Stimulated activated naive CD4-positive, alpha-beta T cell (primary cell): ENCODE data around the gene METTL24.

Experiments used
- DNase-seq, 6 experiments: peaks; one replicate each; lab custom pipeline; 2025; lab: John Stamatoyannopoulos, UW

METTL24 gene

GRCh38 chr6:110334423-110335180 lies 23.5 kb downstream of the METTL24 start:
- no peak for DNase-seq

GRCh38 chr6:110332281-110332680 lies 25.9 kb downstream of the METTL24 start:
- no peak for DNase-seq

GRCh38 chr6:110331816-110332215 lies 26.3 kb downstream of the METTL24 start:
- DNase-seq = no peak

- DNase-seq = no peak
Observed at GRCh38 chr6:110331390-110331789, 26.8 kb downstream of the METTL24 start.

GRCh38 chr6:110329714-110330436 lies 28.3 kb downstream of the METTL24 start:
- DNase-seq = no peak

GRCh38 chr6:110329348-110329713 lies 28.8 kb downstream of the METTL24 start:
- no peak for DNase-seq

- DNase-seq = no peak
Observed at GRCh38 chr6:110328259-110328658, 29.9 kb downstream of the METTL24 start.

GRCh38 chr6:110327391-110327790 lies 30.8 kb downstream of the METTL24 start:
- DNase-seq = no peak

- DNase-seq = no peak
Observed at GRCh38 chr6:110326609-110327008, 31.5 kb downstream of the METTL24 start.

- DNase-seq = no peak
Observed at GRCh38 chr6:110326057-110326456, 32.1 kb downstream of the METTL24 start.

- no peak for DNase-seq
Observed at GRCh38 chr6:110325197-110325596, 33.0 kb downstream of the METTL24 start.

- no peak for DNase-seq
Observed at GRCh38 chr6:110324548-110324947, 33.6 kb downstream of the METTL24 start.

GRCh38 chr6:110323258-110323657 lies 34.9 kb downstream of the METTL24 start:
- DNase-seq = no peak

- DNase-seq = no peak
Observed at GRCh38 chr6:110322874-110323242, 35.3 kb downstream of the METTL24 start.

- no peak for DNase-seq
Observed at GRCh38 chr6:110322151-110322873, 35.8 kb downstream of the METTL24 start.

GRCh38 chr6:110320307-110320706 lies 37.8 kb downstream of the METTL24 start:
- no peak for DNase-seq

- no peak for DNase-seq
Observed at GRCh38 chr6:110319843-110320242, 38.3 kb downstream of the METTL24 start.

- DNase-seq = no peak
Observed at GRCh38 chr6:110319381-110319780, 38.8 kb downstream of the METTL24 start.

GRCh38 chr6:110318971-110319370 lies 39.2 kb downstream of the METTL24 start:
- no peak for DNase-seq

- no peak for DNase-seq
Observed at GRCh38 chr6:110317646-110318045, 40.5 kb downstream of the METTL24 start.

GRCh38 chr6:110317189-110317588 lies 41.0 kb downstream of the METTL24 start:
- no peak for DNase-seq

GRCh38 chr6:110315869-110316398 lies 42.2 kb downstream of the METTL24 start:
- DNase-seq = no peak
